Mesothelial cell of epicardium (in vitro differentiated cells): Measurements from ENCODE around the gene CHTF8. TPM values are rescaled to one million over a fixed set of nuclear protein-coding genes. Genes with fewer than 3 reads are reported as not detected.
"Not testable (repeated sequence)": the region's sequence is repeated elsewhere in the genome, so short reads cannot be mapped to it uniquely, and the experiment has no call there.

Source experiments
- DNase-seq, 2 experiments: peaks; one replicate each; pipeline ENCODE4 v3.0.0; 2021; ENCODE audit warnings: low spot score in 2 of 2; ENCODE audit not compliant: unreplicated experiment in 2 of 2
- H3K27ac Mint-ChIP-seq: 2 replicates; pipeline ENCODE4 v1.8.0; 2021; ENCODE audit warnings: mixed read lengths
- H3K27me3 Mint-ChIP-seq: 2 replicates; pipeline ENCODE4 v1.8.0; 2021; ENCODE audit warnings: low read depth, mixed read lengths
- H3K36me3 Mint-ChIP-seq: 2 replicates; pipeline ENCODE4 v1.8.0; 2021; ENCODE audit warnings: mixed read lengths
- H3K4me1 Mint-ChIP-seq: 2 replicates; pipeline ENCODE4 v1.8.0; 2021; ENCODE audit warnings: mixed read lengths
- H3K4me3 Mint-ChIP-seq: 2 replicates; pipeline ENCODE4 v1.8.0; 2021; ENCODE audit warnings: mild to moderate bottlenecking, moderate library complexity, mixed read lengths
- H3K9me3 Mint-ChIP-seq: 2 replicates; pipeline ENCODE4 v1.8.0; 2021; ENCODE audit warnings: mixed read lengths
- CTCF ChIP-seq: fragments of 200-600 bp; sonication (generic); IDR thresholded peaks from one replicate; pipeline ENCODE4 v1.5.0; 2021; ENCODE audit warnings: antibody characterized with exemption; ENCODE audit not compliant: unreplicated experiment
- total RNA-seq: library from RNA; stranded (reverse); gene quantifications from 3 replicates; pipeline ENCODE4 v1.2.1, GENCODE V29; 2021

The CHTF8 gene
- total RNA-seq, 1 donor from 2014 or later: 91.9 TPM

- H3K27me3 Mint-ChIP-seq: no peaks in the 10 kb centered on the region
- peak overlapping the region; percentile 92 for H3K27ac Mint-ChIP-seq
- no peak for DNase-seq
- peaks cover 7% of the 10 kb centered on the region for H3K36me3 Mint-ChIP-seq
- H3K4me1 Mint-ChIP-seq: peaks cover 47% of the 10 kb centered on the region
- no peak for TF ChIP-seq CTCF
- H3K9me3 Mint-ChIP-seq: no peaks in the 10 kb centered on the region
- peak overlapping the region; percentile 88 for H3K4me3 Mint-ChIP-seq
These were observed 1.1 kb downstream of the CHTF8 start for GRCh38 chr16:69131167-69131838.

GRCh38 chr16:69130461-69130860 is 1.9 kb downstream of the CHTF8 start:
- DNase-seq: no peak
- H3K27me3 Mint-ChIP-seq: no peaks in the 10 kb centered on the region
- peaks cover 7% of the 10 kb centered on the region for H3K36me3 Mint-ChIP-seq
- peak overlapping the region; percentile 88 for H3K4me3 Mint-ChIP-seq
- no peaks in the 10 kb centered on the region for H3K9me3 Mint-ChIP-seq
- H3K4me1 Mint-ChIP-seq: peaks cover 47% of the 10 kb centered on the region
- no peak overlapping the region for H3K27ac Mint-ChIP-seq
- no peak for TF ChIP-seq CTCF

GRCh38 chr16:69127966-69128510 is 4.3 kb downstream of the CHTF8 start:
- Mint-ChIP-seq H3K36me3 (peaks cover 7% of the 10 kb centered on the region), H3K27ac (peak overlapping the region; percentile 73), H3K4me1 (peaks cover 29% of the 10 kb centered on the region), H3K27me3 (no peaks in the 10 kb centered on the region), H3K4me3 (no peak overlapping the region), H3K9me3 (no peaks in the 10 kb centered on the region)
- TF ChIP-seq CTCF: no peak
- no peak for DNase-seq

GRCh38 chr16:69126801-69127200 is 5.6 kb downstream of the CHTF8 start:
- H3K36me3 Mint-ChIP-seq, H3K27me3 Mint-ChIP-seq, DNase-seq, H3K9me3 Mint-ChIP-seq, H3K4me3 Mint-ChIP-seq: not testable (repeated sequence)
- Mint-ChIP-seq H3K27ac (peak overlapping the region; percentile 19), H3K4me1 (peaks cover 28% of the 10 kb centered on the region)

GRCh38 chr16:69126221-69126620 is 6.2 kb downstream of the CHTF8 start:
- no peak for DNase-seq
- Mint-ChIP-seq H3K27me3 (no peaks in the 10 kb centered on the region), H3K4me1 (peaks cover 25% of the 10 kb centered on the region), H3K4me3 (no peak overlapping the region), H3K9me3 (no peaks in the 10 kb centered on the region), H3K36me3 (peaks cover 11% of the 10 kb centered on the region), H3K27ac (no peak overlapping the region)
- TF ChIP-seq CTCF: no peak

GRCh38 chr16:69124961-69125360 is 7.4 kb downstream of the CHTF8 start:
- H3K4me3 Mint-ChIP-seq, H3K27me3 Mint-ChIP-seq, H3K27ac Mint-ChIP-seq, DNase-seq, H3K9me3 Mint-ChIP-seq: not testable (repeated sequence)
- peaks cover 14% of the 10 kb centered on the region for H3K4me1 Mint-ChIP-seq
- peaks cover 20% of the 10 kb centered on the region for H3K36me3 Mint-ChIP-seq

GRCh38 chr16:69124406-69124805 is 8.0 kb downstream of the CHTF8 start:
- not testable (repeated sequence) for H3K27me3 Mint-ChIP-seq, H3K4me3 Mint-ChIP-seq, DNase-seq, H3K4me1 Mint-ChIP-seq, H3K27ac Mint-ChIP-seq, H3K9me3 Mint-ChIP-seq
- H3K36me3 Mint-ChIP-seq: peaks cover 21% of the 10 kb centered on the region
